Fibroblast of lung (primary cell): ENCODE results near the gene SENP5. TPM values are rescaled to one million over a fixed set of nuclear protein-coding genes. Genes with fewer than 3 reads are reported as not detected.

Experiments used
- DNase-seq, 2 donors: peaks; one replicate each; pipeline versions ENCODE4 v3.0.0 to v3.0.0-alpha.2; 2010; ENCODE audit warnings: low read depth in 2 of 2
- H2AFZ ChIP-seq: 2 replicates; pipeline ENCODE4 v1.5.1; 2012; ENCODE audit warnings: low read length, control low read depth, inconsistent platforms
- H3K27ac ChIP-seq: 2 replicates; pipeline ENCODE4 v1.5.1; 2011; ENCODE audit warnings: low read length, control low read depth; ENCODE audit not compliant: insufficient read depth
- H3K27me3 ChIP-seq: 2 replicates; pipeline ENCODE4 v1.5.1; 2011; ENCODE audit warnings: mild to moderate bottlenecking, low read length; ENCODE audit not compliant: control insufficient read depth, insufficient read depth
- H3K36me3 ChIP-seq: 2 replicates; pipeline ENCODE4 v1.5.1; 2011; ENCODE audit warnings: low read length; ENCODE audit not compliant: control insufficient read depth, insufficient read depth
- H3K4me1 ChIP-seq: 2 replicates; pipeline ENCODE4 v1.5.1; 2011; ENCODE audit warnings: low read length; ENCODE audit not compliant: control insufficient read depth, insufficient read depth; ENCODE audit errors: extremely low read depth
- H3K4me2 ChIP-seq: 2 replicates; pipeline ENCODE4 v1.5.1; 2011; ENCODE audit warnings: low read length, control low read depth; ENCODE audit not compliant: insufficient read depth; ENCODE audit errors: extremely low read depth
- H3K4me3 ChIP-seq, 4 experiments: fragments of 200-600 bp in 1 of 4; sonication (generic) in 1 of 4; replicated peaks in 1 of 4; 2 replicates each; pipeline ENCODE4 v1.5.1; 2011 to 2016; ENCODE audit warnings: low read length in 4 of 4, low read depth in 3 of 4, mild to moderate bottlenecking in 3 of 4, control low read depth in 2 of 4, inconsistent platforms in 1 of 4, mixed read lengths in 1 of 4; ENCODE audit not compliant: insufficient read depth in 1 of 4; ENCODE audit errors: control extremely low read depth in 1 of 4
- H3K79me2 ChIP-seq: 2 replicates; pipeline ENCODE4 v1.5.1; 2012; ENCODE audit warnings: mild to moderate bottlenecking, low read length, inconsistent platforms; ENCODE audit not compliant: control insufficient read depth, insufficient read depth
- H3K9ac ChIP-seq: 2 replicates; pipeline ENCODE4 v1.5.1; 2011; ENCODE audit warnings: mild to moderate bottlenecking, low read length, control low read depth; ENCODE audit not compliant: insufficient read depth
- H3K9me3 ChIP-seq: 2 replicates; pipeline ENCODE4 v1.5.1; 2012; ENCODE audit warnings: low read depth, low read length; ENCODE audit not compliant: control insufficient read depth, insufficient read depth
- H4K20me1 ChIP-seq: 2 replicates; pipeline ENCODE4 v1.5.1; 2011; ENCODE audit warnings: low read length; ENCODE audit not compliant: control insufficient read depth, insufficient read depth; ENCODE audit errors: extremely low read depth
- EZH2 ChIP-seq: IDR thresholded peaks from 2 replicates; pipeline ENCODE4 v1.5.1; 2012; ENCODE audit warnings: low read length, control low read depth, mild to moderate bottlenecking; ENCODE audit errors: missing control alignments
- polyA plus RNA-seq, 2 donors: library from polyadenylated mRNA; depleted of rRNA in 1 of 2; stranded (reverse) in 1 of 2; unstranded in 1 of 2; fragments of >200 nt; gene quantifications; 2 replicates each; pipeline ENCODE4 v1.2.1, GENCODE V29; 2011 to 2012; ENCODE audit warnings: missing spikeins in 1 of 2
- total RNA-seq: library from RNA; depleted of rRNA; stranded (reverse); fragments of >200 nt; gene quantifications from 2 replicates; pipeline ENCODE4 v1.2.1, GENCODE V29; 2014
- TF ChIP-seq, protein P1 (sequence below), 2 donors: IDR thresholded peaks in 1 of 2; conservative IDR thresholded peaks in 1 of 2; 1 replicate in 1 of 2; 2 replicates in 1 of 2; pipeline ENCODE4 v1.5.1; 2011 to 2012; ENCODE audit warnings: low read length in 2 of 2, control low read depth in 1 of 2, inconsistent platforms in 1 of 2, low read depth in 1 of 2, mild to moderate bottlenecking in 1 of 2

SENP5 gene
- total and polyA plus RNA-seq, 2 donors (not counting 1 experiment from before 2014, with no cell fraction given) = 18.6 to 43.8 TPM

DNA sequence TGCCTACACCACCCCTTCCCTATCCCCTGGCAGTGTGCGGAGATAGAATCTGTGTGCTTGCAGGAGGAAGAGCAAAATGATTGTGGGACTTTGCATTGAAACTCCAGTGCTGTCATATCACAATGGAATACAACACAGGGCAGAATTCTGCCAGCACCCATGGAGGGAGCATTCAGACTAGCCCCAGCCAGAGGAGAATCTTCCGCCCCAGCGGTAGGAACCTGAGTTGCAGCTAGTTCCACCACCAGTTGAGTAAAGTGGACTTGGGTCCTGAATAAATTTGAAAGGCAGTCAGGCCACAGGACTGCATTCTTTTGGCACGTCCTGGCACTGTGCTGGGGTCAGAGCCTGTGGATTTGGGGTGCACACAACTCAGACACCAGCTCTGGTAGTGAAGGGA lies 47.1 kb downstream of the SENP5 start:
- TF ChIP-seq, protein P1, sequence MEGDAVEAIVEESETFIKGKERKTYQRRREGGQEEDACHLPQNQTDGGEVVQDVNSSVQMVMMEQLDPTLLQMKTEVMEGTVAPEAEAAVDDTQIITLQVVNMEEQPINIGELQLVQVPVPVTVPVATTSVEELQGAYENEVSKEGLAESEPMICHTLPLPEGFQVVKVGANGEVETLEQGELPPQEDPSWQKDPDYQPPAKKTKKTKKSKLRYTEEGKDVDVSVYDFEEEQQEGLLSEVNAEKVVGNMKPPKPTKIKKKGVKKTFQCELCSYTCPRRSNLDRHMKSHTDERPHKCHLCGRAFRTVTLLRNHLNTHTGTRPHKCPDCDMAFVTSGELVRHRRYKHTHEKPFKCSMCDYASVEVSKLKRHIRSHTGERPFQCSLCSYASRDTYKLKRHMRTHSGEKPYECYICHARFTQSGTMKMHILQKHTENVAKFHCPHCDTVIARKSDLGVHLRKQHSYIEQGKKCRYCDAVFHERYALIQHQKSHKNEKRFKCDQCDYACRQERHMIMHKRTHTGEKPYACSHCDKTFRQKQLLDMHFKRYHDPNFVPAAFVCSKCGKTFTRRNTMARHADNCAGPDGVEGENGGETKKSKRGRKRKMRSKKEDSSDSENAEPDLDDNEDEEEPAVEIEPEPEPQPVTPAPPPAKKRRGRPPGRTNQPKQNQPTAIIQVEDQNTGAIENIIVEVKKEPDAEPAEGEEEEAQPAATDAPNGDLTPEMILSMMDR (conservative IDR thresholded peaks at IDR 0.05 in 1 of 2, IDR thresholded peaks at IDR 0.05 in 1 of 2; ENCODE audit: low read depth in 1 of 2, low read length in 2 of 2) = no peak
- TF ChIP-seq EZH2 = no peak
- no peaks in the 10 kb centered on the region for H3K4me1 ChIP-seq
- H3K4me3 ChIP-seq = no peak overlapping the region
- DNase-seq = no peak
- H3K9me3 ChIP-seq = no peaks in the 10 kb centered on the region
- H2AFZ ChIP-seq = no peak overlapping the region
- peaks cover 2% of the 10 kb centered on the region for H3K36me3 ChIP-seq
- no peak overlapping the region for H3K4me2 ChIP-seq
- no peaks in the 10 kb centered on the region for H3K27me3 ChIP-seq
- H3K9ac ChIP-seq = no peak overlapping the region
- no peaks in the 10 kb centered on the region for H3K79me2 ChIP-seq
- H3K27ac ChIP-seq = no peak overlapping the region
- H4K20me1 ChIP-seq = no peaks in the 10 kb centered on the region

DNA sequence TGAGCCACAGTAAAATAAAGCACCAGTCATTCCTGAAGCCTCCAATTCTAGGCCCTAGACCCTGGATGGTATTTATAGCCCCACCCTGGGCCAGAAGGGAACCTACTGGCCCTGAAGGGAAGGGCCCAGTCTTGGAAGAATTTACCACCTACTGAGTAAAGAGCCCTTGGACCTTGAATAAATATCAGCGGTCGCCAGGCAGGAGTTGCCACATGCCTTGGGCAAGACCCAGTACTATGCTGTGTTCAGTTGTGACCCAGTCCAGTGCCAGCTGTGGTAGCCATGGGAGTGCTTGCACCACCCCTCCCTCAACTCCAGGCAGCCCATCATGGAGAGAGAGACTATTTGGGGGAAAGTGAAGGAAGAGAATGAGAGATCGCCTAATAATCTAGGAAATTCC lies 47.7 kb downstream of the SENP5 start:
- Histone ChIP-seq H3K27ac (no peak overlapping the region), H3K27me3 (no peaks in the 10 kb centered on the region), H3K4me2 (no peak overlapping the region), H3K4me1 (no peaks in the 10 kb centered on the region), H3K36me3 (peaks cover 2% of the 10 kb centered on the region), H3K9ac (no peak overlapping the region), H3K9me3 (no peaks in the 10 kb centered on the region), H2AFZ (no peak overlapping the region), H3K79me2 (no peaks in the 10 kb centered on the region), H4K20me1 (no peaks in the 10 kb centered on the region), H3K4me3 (no peak overlapping the region)
- TF ChIP-seq, protein P1 (conservative IDR thresholded peaks at IDR 0.05 in 1 of 2, IDR thresholded peaks at IDR 0.05 in 1 of 2; ENCODE audit: low read depth in 1 of 2, low read length in 2 of 2) = no peak
- TF ChIP-seq EZH2 = no peak
- DNase-seq = no peak

DNA sequence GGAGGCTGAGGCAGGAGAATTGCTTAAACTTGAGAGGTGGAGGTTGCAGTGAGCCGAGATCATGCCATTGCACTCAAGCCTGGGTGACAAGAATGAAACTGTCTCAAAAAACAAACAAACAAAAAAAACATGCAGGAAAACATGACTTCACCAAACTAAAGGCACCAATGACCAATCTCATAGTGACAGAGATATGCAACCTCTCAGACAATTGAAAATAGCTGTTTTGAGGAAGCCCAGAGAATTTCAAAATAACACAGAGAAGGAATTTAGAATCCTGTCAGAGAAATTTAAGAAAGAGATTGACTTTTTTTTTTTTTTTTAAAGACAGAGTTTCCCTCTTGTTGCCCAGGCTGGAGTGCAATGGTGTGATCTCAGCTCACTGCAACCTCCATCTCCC lies 48.5 kb downstream of the SENP5 start:
- no peak for DNase-seq
- H3K4me1 ChIP-seq = no peaks in the 10 kb centered on the region
- no peak overlapping the region for H3K9ac ChIP-seq
- no peak overlapping the region for H3K4me3 ChIP-seq
- no peak overlapping the region for H2AFZ ChIP-seq
- H4K20me1 ChIP-seq = no peaks in the 10 kb centered on the region
- H3K36me3 ChIP-seq = peaks cover 2% of the 10 kb centered on the region
- no peaks in the 10 kb centered on the region for H3K27me3 ChIP-seq
- H3K9me3 ChIP-seq = no peaks in the 10 kb centered on the region
- H3K79me2 ChIP-seq = no peaks in the 10 kb centered on the region
- TF ChIP-seq, protein P1 (conservative IDR thresholded peaks at IDR 0.05 in 1 of 2, IDR thresholded peaks at IDR 0.05 in 1 of 2; ENCODE audit: low read depth in 1 of 2, low read length in 2 of 2) = no peak
- no peak for TF ChIP-seq EZH2
- no peak overlapping the region for H3K4me2 ChIP-seq
- H3K27ac ChIP-seq = no peak overlapping the region
